Skeletal muscle tissue (tissue), 4 donors: Measurements from ENCODE around the gene ZNF776. TPM values are rescaled to one million over a fixed set of nuclear protein-coding genes. Genes with fewer than 3 reads are reported as not detected.
"Not testable (repeated sequence)": the region's sequence is repeated elsewhere in the genome, so short reads cannot be mapped to it uniquely, and the experiment has no call there.

Source experiments
- H3K27ac ChIP-seq: one replicate; pipeline ENCODE4 v1.7.0; 2013; ENCODE audit warnings: mild to moderate bottlenecking, low read depth, low read length, inconsistent platforms
- H3K27me3 ChIP-seq, 3 donors: one replicate each; pipeline ENCODE4 v1.7.0; 2013; ENCODE audit warnings: low read length in 3 of 3; ENCODE audit not compliant: control insufficient read depth in 3 of 3, insufficient read depth in 3 of 3
- H3K36me3 ChIP-seq, 3 donors: one replicate each; pipeline ENCODE4 v1.7.0; 2013; ENCODE audit warnings: low read length in 3 of 3; ENCODE audit not compliant: control insufficient read depth in 3 of 3, insufficient read depth in 3 of 3
- H3K4me1 ChIP-seq, 3 donors: one replicate each; pipeline ENCODE4 v1.7.0; 2013; ENCODE audit warnings: low read length in 3 of 3, mild to moderate bottlenecking in 3 of 3; ENCODE audit not compliant: control insufficient read depth in 3 of 3, insufficient read depth in 3 of 3
- H3K4me3 ChIP-seq, 3 donors: one replicate each; pipeline ENCODE4 v1.7.0; 2013; ENCODE audit warnings: low read length in 3 of 3
- H3K9ac ChIP-seq, 3 donors: one replicate each; pipeline ENCODE4 v1.7.0; 2013; ENCODE audit warnings: low read length in 3 of 3, mild to moderate bottlenecking in 3 of 3, moderate library complexity in 2 of 3, low read depth in 1 of 3
- H3K9me3 ChIP-seq, 3 donors: one replicate each; pipeline ENCODE4 v1.7.0; 2013; ENCODE audit warnings: low read length in 3 of 3; ENCODE audit not compliant: control insufficient read depth in 3 of 3
- total RNA-seq: library from RNA; depleted of rRNA; stranded (reverse); fragments of >200 nt; gene quantifications from one replicate; pipeline ENCODE4 v1.2.3, GENCODE V29; 2014
- donor health status: Osteomylitis.

Gene ZNF776
- total RNA-seq, 1 donor from 2014 or later = 18.3 TPM

- H3K4me3 ChIP-seq, H3K9ac ChIP-seq, H3K4me1 ChIP-seq, H3K36me3 ChIP-seq, H3K9me3 ChIP-seq, H3K27me3 ChIP-seq, H3K27ac ChIP-seq: not testable (repeated sequence)
Measured at GRCh38 chr19:57738320-57738719, 8.3 kb upstream of the ZNF776 start.

GRCh38 chr19:57738770-57739169 lies 7.8 kb upstream of the ZNF776 start:
- not testable (repeated sequence) for H3K9ac ChIP-seq, H3K4me1 ChIP-seq, H3K27me3 ChIP-seq, H3K4me3 ChIP-seq, H3K36me3 ChIP-seq, H3K27ac ChIP-seq, H3K9me3 ChIP-seq

GRCh38 chr19:57747472-57747807 lies 825 bp downstream of the ZNF776 start:
- peaks cover 21 to 35% (median 34%) of the 10 kb centered on the region in 3 donors for H3K36me3 ChIP-seq
- H3K27me3 ChIP-seq = no peaks in the 10 kb centered on the region
- peaks cover 0 to 7% (median 2%) of the 10 kb centered on the region in 3 donors for H3K9me3 ChIP-seq
- peak overlapping the region; percentile 96 to 97 (median 97) for H3K9ac ChIP-seq
- peak overlapping the region; percentile 85 for H3K27ac ChIP-seq
- peak overlapping the region; percentile 93 to 99 (median 96) for H3K4me3 ChIP-seq
- H3K4me1 ChIP-seq = peaks cover 10 to 29% (median 13%) of the 10 kb centered on the region in 3 donors

- peaks cover 0 to 10% (median 2%) of the 10 kb centered on the region in 3 donors for H3K9me3 ChIP-seq
- H3K27ac ChIP-seq = no peak overlapping the region
- no peaks in the 10 kb centered on the region for H3K27me3 ChIP-seq
- peaks cover 10 to 29% (median 13%) of the 10 kb centered on the region in 3 donors for H3K4me1 ChIP-seq
- peak overlapping the region; percentile 22 to 97 (median 96) for H3K9ac ChIP-seq
- H3K4me3 ChIP-seq = peak overlapping the region; percentile 93 to 99 (median 96)
- H3K36me3 ChIP-seq = peaks cover 27 to 40% (median 39%) of the 10 kb centered on the region in 3 donors
Measured at GRCh38 chr19:57748029-57748428, 1.4 kb downstream of the ZNF776 start.

- peaks cover 60 to 85% (median 81%) of the 10 kb centered on the region in 3 donors for H3K36me3 ChIP-seq
Measured at GRCh38 chr19:57754091-57754673, 7.6 kb downstream of the ZNF776 start.

GRCh38 chr19:57755031-57755430 lies 8.4 kb downstream of the ZNF776 start:
- no peak overlapping the region for H3K27ac ChIP-seq
- no peaks in the 10 kb centered on the region for H3K27me3 ChIP-seq
- H3K36me3 ChIP-seq = peaks cover 65 to 86% (median 83%) of the 10 kb centered on the region in 3 donors
- peaks cover 0 to 34% (median 4%) of the 10 kb centered on the region in 3 donors for H3K9me3 ChIP-seq
- H3K9ac ChIP-seq = no peak overlapping the region
- H3K4me1 ChIP-seq = peaks cover 0 to 3% (median 0%) of the 10 kb centered on the region in 3 donors
- H3K4me3 ChIP-seq = no peak overlapping the region

More at GRCh38 chr19:57754091-57754673, 7.6 kb downstream of the ZNF776 start:
- no peak overlapping the region for H3K4me3 ChIP-seq
- H3K9me3 ChIP-seq = peaks cover 2 to 33% (median 3%) of the 10 kb centered on the region in 3 donors
- no peak overlapping the region for H3K9ac ChIP-seq
- no peaks in the 10 kb centered on the region for H3K27me3 ChIP-seq
- H3K27ac ChIP-seq = no peak overlapping the region
- peaks cover 0 to 7% (median 2%) of the 10 kb centered on the region in 3 donors for H3K4me1 ChIP-seq

- no peaks in the 10 kb centered on the region for H3K27me3 ChIP-seq
- H3K36me3 ChIP-seq = peaks cover 52 to 70% (median 66%) of the 10 kb centered on the region in 3 donors
- H3K4me1 ChIP-seq = no peaks in the 10 kb centered on the region
- no peak overlapping the region for H3K4me3 ChIP-seq
- H3K9me3 ChIP-seq = peaks cover 0 to 29% (median 4%) of the 10 kb centered on the region in 3 donors
- H3K9ac ChIP-seq = no peak overlapping the region
- no peak overlapping the region for H3K27ac ChIP-seq
Measured at GRCh38 chr19:57757941-57758340, 11.3 kb downstream of the ZNF776 start.

- Histone ChIP-seq H3K4me3 (no peak overlapping the region), H3K9ac (no peak overlapping the region), H3K27me3 (no peaks in the 10 kb centered on the region), H3K36me3 (peaks cover 43 to 60% (median 58%) of the 10 kb centered on the region in 3 donors), H3K27ac (no peak overlapping the region), H3K4me1 (no peaks in the 10 kb centered on the region), H3K9me3 (peaks cover 0 to 17% (median 3%) of the 10 kb centered on the region in 3 donors)
Measured at GRCh38 chr19:57759096-57759495, 12.5 kb downstream of the ZNF776 start.

GRCh38 chr19:57769345-57770131 lies 22.9 kb downstream of the ZNF776 start, which contains the start of gene ZNF586:
Gene ZNF586 (plus strand): TSS chr19:57769676. CDS start chr19:57769843, 167 bp downstream.
- H3K27me3 ChIP-seq = no peaks in the 10 kb centered on the region
- peak within 1 kb of the TSS; percentile 84 to 90 (median 90) for H3K4me3 ChIP-seq
- H3K9ac ChIP-seq = peak within 1 kb of the TSS; percentile 76 to 86 (median 78)
- peaks cover 11 to 30% (median 18%) of the 10 kb centered on the region in 3 donors for H3K4me1 ChIP-seq
- H3K36me3 ChIP-seq = peaks cover 2 to 12% (median 12%) of the 10 kb centered on the region in 3 donors
- H3K9me3 ChIP-seq = no peaks in the 10 kb centered on the region
- no peak within 1 kb of the TSS for H3K27ac ChIP-seq

GRCh38 chr19:57771417-57771816 lies 24.8 kb downstream of the ZNF776 start:
- H3K27ac ChIP-seq = no peak overlapping the region
- H3K9ac ChIP-seq = no peak overlapping the region
- peaks cover 0 to 4% (median 0%) of the 10 kb centered on the region in 3 donors for H3K9me3 ChIP-seq
- peaks cover 11 to 23% (median 22%) of the 10 kb centered on the region in 3 donors for H3K36me3 ChIP-seq
- peaks cover 11 to 30% (median 18%) of the 10 kb centered on the region in 3 donors for H3K4me1 ChIP-seq
- H3K27me3 ChIP-seq = no peaks in the 10 kb centered on the region
- H3K4me3 ChIP-seq = no peak overlapping the region
